Activated CD8-positive, alpha-beta memory T cell treated with anti-CD3 and anti-CD28 coated beads for 36 hours (primary cell): ENCODE measurements around the gene MTIF2. TPM values are rescaled to one million over a fixed set of nuclear protein-coding genes. Genes with fewer than 3 reads are reported as not detected.
"Not testable (repeated sequence)": the region's sequence is repeated elsewhere in the genome, so short reads cannot be mapped to it uniquely, and the experiment has no call there.

Source experiments
- CTCF ChIA-PET: fragments of 350-600 bp; sonication (Branson Sonifier 250); formaldehyde crosslinking; loops from one replicate; lab custom pipeline; 2021; ENCODE audit warnings: antibody characterized with exemption; lab: Charles Lee
- POLR2A ChIA-PET: fragments of 350-600 bp; sonication (Branson Sonifier 250); formaldehyde crosslinking; loops from one replicate; lab custom pipeline; 2021; ENCODE audit warnings: antibody characterized with exemption; lab: Charles Lee
- total RNA-seq, 2 experiments: library from RNA; stranded (reverse); gene quantifications; one replicate each; pipeline ENCODE4 v1.2.3, GENCODE V29; 2021

Gene MTIF2
- total RNA-seq, 2 experiments from 2014 or later, result 57.4 to 57.5 TPM

GRCh38 chr2:55225481-55226020 lies 43.5 kb downstream of the MTIF2 start:
- CTCF ChIA-PET, result no interaction called here
- POLR2A ChIA-PET, result interaction anchor here (0.6 kb wide), 1 partner anchor 14 kb away, joined by 3 read pairs; no protein-coding TSS in a partner anchor

GRCh38 chr2:55224761-55225261 lies 44.2 kb downstream of the MTIF2 start:
- POLR2A ChIA-PET, result no interaction called here
- CTCF ChIA-PET, result interaction anchor here (0.5 kb wide), 1 partner anchor 13 kb away, joined by 4 read pairs; no protein-coding TSS in a partner anchor

GRCh38 chr2:55223958-55224760 lies 44.9 kb downstream of the MTIF2 start:
- ChIA-PET POLR2A (interaction anchor here (0.7 to 1.4 kb wide), 2 partner anchors 12 to 42 kb away, joined by 3 to 6 read pairs; no protein-coding TSS in a partner anchor), CTCF (interaction anchor here (1.1 kb wide), 1 partner anchor 43 kb away, joined by 3 read pairs; no protein-coding TSS in a partner anchor)

GRCh38 chr2:55213822-55214221 lies 55.2 kb downstream of the MTIF2 start:
- ChIA-PET CTCF (no interaction called here), POLR2A (no interaction called here)

- ChIA-PET CTCF (no interaction called here), POLR2A (no interaction called here)
These were observed 64.1 kb downstream of the MTIF2 start for GRCh38 chr2:55204950-55205349.

- ChIA-PET POLR2A (no interaction called here), CTCF (no interaction called here)
These were observed 64.5 kb downstream of the MTIF2 start for GRCh38 chr2:55204536-55204935.

GRCh38 chr2:55200416-55200815 lies 68.6 kb downstream of the MTIF2 start:
- POLR2A ChIA-PET, result no interaction called here
- CTCF ChIA-PET, result interaction anchor here (0.7 kb wide), 1 partner anchor 301 kb away, joined by 3 read pairs; no protein-coding TSS in a partner anchor

GRCh38 chr2:55196526-55196925 lies 72.5 kb downstream of the MTIF2 start:
- ChIA-PET POLR2A (no interaction called here), CTCF (no interaction called here)

GRCh38 chr2:55191888-55192287 lies 77.1 kb downstream of the MTIF2 start:
- POLR2A ChIA-PET, CTCF ChIA-PET: not testable (repeated sequence)

- CTCF ChIA-PET, POLR2A ChIA-PET: not testable (repeated sequence)
These were observed 82.2 kb downstream of the MTIF2 start for GRCh38 chr2:55186837-55187236.

Other genes starting within 250 kb of the MTIF2 start
- gene RTN4, start 218.8 kb downstream of the MTIF2 start, total RNA-seq, result 100 to 1,000 TPM; 104 to 107 TPM
- gene CLHC1, start 36.9 kb downstream of the MTIF2 start, total RNA-seq, result 1 to 10 TPM; 8.6 TPM
- 1,000 to 10,000 TPM; 1,085 to 1,130 TPM for gene RPS27A, start 36.5 kb downstream of the MTIF2 start, total RNA-seq
- 10 to 100 TPM in 1 of 2 experiments, 1 to 10 TPM in 1; 8.9 to 11.6 TPM for gene CCDC88A, start 150.6 kb upstream of the MTIF2 start, total RNA-seq